ENCODE results near the gene ECHDC1.

The ECHDC1 gene

GRCh38 chr6:127301199-127301700 lies 42.2 kb downstream of the ECHDC1 start:
- no peak for TF ChIP-seq CTCF (IDR thresholded peaks at IDR 0.05; ENCODE audit: low read depth, low read length)
- DNase-seq (ENCODE audit: low read depth, low spot score) = no peak
- no peak overlapping the region for H3K4me3 ChIP-seq (ENCODE audit: low read depth, low read length)
- in situ Hi-C loops (cut with HindIII; ENCODE audit: low sequenced_read_pairs) = no loop called here

- in situ Hi-C loops (cut with HindIII; ENCODE audit: low sequenced_read_pairs) = no loop called here
- TF ChIP-seq CTCF (IDR thresholded peaks at IDR 0.05; ENCODE audit: low read depth, low read length) = no peak
- H3K4me3 ChIP-seq (ENCODE audit: low read depth, low read length) = no peak overlapping the region
- DNase-seq (ENCODE audit: low read depth, low spot score) = peak; percentile 83
Measured at GRCh38 chr6:127300411-127300810, 43.0 kb downstream of the ECHDC1 start.

GRCh38 chr6:127299522-127300240 lies 43.7 kb downstream of the ECHDC1 start:
- no peak for TF ChIP-seq CTCF (IDR thresholded peaks at IDR 0.05; ENCODE audit: low read depth, low read length)
- no peak overlapping the region for H3K4me3 ChIP-seq (ENCODE audit: low read depth, low read length)
- in situ Hi-C loops (cut with HindIII; ENCODE audit: low sequenced_read_pairs) = no loop called here
- no peak for DNase-seq (ENCODE audit: low read depth, low spot score)

GRCh38 chr6:127298475-127298874 lies 44.9 kb downstream of the ECHDC1 start:
- no peak for DNase-seq (ENCODE audit: low read depth, low spot score)
- in situ Hi-C loops (cut with HindIII; ENCODE audit: low sequenced_read_pairs) = no loop called here
- no peak for TF ChIP-seq CTCF (IDR thresholded peaks at IDR 0.05; ENCODE audit: low read depth, low read length)
- no peak overlapping the region for H3K4me3 ChIP-seq (ENCODE audit: low read depth, low read length)

- DNase-seq (ENCODE audit: low read depth, low spot score) = no peak
- no peak overlapping the region for H3K4me3 ChIP-seq (ENCODE audit: low read depth, low read length)
- in situ Hi-C loops (cut with HindIII; ENCODE audit: low sequenced_read_pairs) = no loop called here
- no peak for TF ChIP-seq CTCF (IDR thresholded peaks at IDR 0.05; ENCODE audit: low read depth, low read length)
Measured at GRCh38 chr6:127297502-127298070, 45.8 kb downstream of the ECHDC1 start.

GRCh38 chr6:127291495-127291894 lies 51.9 kb downstream of the ECHDC1 start:
- in situ Hi-C loops (cut with HindIII; ENCODE audit: low sequenced_read_pairs) = no loop called here
- DNase-seq (ENCODE audit: low read depth, low spot score) = no peak
- no peak overlapping the region for H3K4me3 ChIP-seq (ENCODE audit: low read depth, low read length)
- TF ChIP-seq CTCF (IDR thresholded peaks at IDR 0.05; ENCODE audit: low read depth, low read length) = no peak
